Measurements from ENCODE around the gene CHD9.
"Not testable (repeated sequence)": the region's sequence is repeated elsewhere in the genome, so short reads cannot be mapped to it uniquely, and the experiment has no call there.

Gene CHD9

DNA sequence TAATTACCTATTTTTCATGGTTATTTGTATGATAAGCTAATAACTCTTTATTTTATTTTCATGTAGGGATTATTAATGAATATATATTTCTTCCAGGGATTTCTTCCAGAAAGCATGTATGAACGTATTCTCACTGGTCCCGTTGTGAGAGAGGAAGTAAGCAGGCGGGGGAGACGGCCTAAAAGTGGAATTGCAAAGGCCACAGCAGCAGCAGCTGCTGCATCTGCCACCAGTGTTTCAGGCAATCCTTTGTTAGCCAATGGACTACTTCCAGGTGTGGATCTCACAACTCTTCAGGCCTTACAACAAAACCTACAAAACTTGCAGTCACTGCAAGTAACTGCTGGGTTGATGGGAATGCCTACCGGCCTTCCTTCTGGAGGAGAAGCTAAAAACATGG is 269.1 kb downstream of the CHD9 start:
- H3K36me3 ChIP-seq (ENCODE audit: insufficient read depth, low read length) = peaks cover 47% of the 10 kb centered on the region
- H3K4me1 ChIP-seq (ENCODE audit: insufficient read depth, low read length, severe bottlenecking) = no peaks in the 10 kb centered on the region
- no peaks in the 10 kb centered on the region for H3K9me2 ChIP-seq (ENCODE audit: low read depth, low read length)

DNA sequence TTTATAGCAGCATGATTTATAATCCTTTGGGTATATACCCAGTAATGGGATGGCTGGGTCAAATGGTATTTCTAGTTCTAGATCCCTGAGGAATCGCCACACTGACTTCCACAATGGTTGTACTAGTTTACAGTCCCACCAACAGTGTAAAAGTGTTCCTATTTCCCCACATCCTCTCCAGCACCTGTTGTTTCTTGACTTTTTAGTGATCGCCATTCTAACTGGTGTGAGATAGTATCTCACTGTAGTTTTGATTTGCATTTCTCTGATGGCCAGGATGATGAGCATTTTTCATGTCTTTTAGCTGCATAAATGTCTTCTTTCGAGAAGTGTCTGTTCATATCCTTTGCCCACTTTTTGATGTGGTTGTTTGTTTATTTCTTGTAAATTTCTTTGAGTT is 276.2 kb downstream of the CHD9 start:
- not testable (repeated sequence) for H3K4me2 ChIP-seq (ENCODE audit: low read length); H2AFZ ChIP-seq (ENCODE audit: low read length); H3F3A ChIP-seq (ENCODE audit: insufficient read depth, low read length); H3K4me3 ChIP-seq (ENCODE audit: low read depth, low read length, poor library complexity, severe bottlenecking); H3K9me2 ChIP-seq (ENCODE audit: low read depth, low read length); H3K27me3 ChIP-seq (ENCODE audit: insufficient read depth, low read length); H4K20me1 ChIP-seq (ENCODE audit: insufficient read depth, low read length); H3K4me1 ChIP-seq (ENCODE audit: insufficient read depth, low read length, severe bottlenecking); H3K9ac ChIP-seq (ENCODE audit: low read length); H3K27ac ChIP-seq (ENCODE audit: low read depth, low read length, poor library complexity, severe bottlenecking); H3K36me3 ChIP-seq (ENCODE audit: insufficient read depth, low read length); H3K79me2 ChIP-seq (ENCODE audit: insufficient read depth, low read length); H3K9me3 ChIP-seq (ENCODE audit: low read length)

More for the DNA sequence above, 269.1 kb downstream of the CHD9 start:
- H3F3A ChIP-seq (ENCODE audit: insufficient read depth, low read length) = no peaks in the 10 kb centered on the region
- H3K27ac ChIP-seq (ENCODE audit: low read depth, low read length, poor library complexity, severe bottlenecking) = no peak overlapping the region
- no peaks in the 10 kb centered on the region for H3K79me2 ChIP-seq (ENCODE audit: insufficient read depth, low read length)
- no peaks in the 10 kb centered on the region for H3K9me3 ChIP-seq (ENCODE audit: low read length)
- no peak overlapping the region for H3K9ac ChIP-seq (ENCODE audit: low read length)
- no peak overlapping the region for H3K4me2 ChIP-seq (ENCODE audit: low read length)
- no peak overlapping the region for H2AFZ ChIP-seq (ENCODE audit: low read length)
- no peak for TF ChIP-seq EZH2 (IDR thresholded peaks at IDR 0.05; ENCODE audit: borderline replicate concordance, low read length)
- TF ChIP-seq, protein P1, sequence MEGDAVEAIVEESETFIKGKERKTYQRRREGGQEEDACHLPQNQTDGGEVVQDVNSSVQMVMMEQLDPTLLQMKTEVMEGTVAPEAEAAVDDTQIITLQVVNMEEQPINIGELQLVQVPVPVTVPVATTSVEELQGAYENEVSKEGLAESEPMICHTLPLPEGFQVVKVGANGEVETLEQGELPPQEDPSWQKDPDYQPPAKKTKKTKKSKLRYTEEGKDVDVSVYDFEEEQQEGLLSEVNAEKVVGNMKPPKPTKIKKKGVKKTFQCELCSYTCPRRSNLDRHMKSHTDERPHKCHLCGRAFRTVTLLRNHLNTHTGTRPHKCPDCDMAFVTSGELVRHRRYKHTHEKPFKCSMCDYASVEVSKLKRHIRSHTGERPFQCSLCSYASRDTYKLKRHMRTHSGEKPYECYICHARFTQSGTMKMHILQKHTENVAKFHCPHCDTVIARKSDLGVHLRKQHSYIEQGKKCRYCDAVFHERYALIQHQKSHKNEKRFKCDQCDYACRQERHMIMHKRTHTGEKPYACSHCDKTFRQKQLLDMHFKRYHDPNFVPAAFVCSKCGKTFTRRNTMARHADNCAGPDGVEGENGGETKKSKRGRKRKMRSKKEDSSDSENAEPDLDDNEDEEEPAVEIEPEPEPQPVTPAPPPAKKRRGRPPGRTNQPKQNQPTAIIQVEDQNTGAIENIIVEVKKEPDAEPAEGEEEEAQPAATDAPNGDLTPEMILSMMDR (IDR thresholded peaks at IDR 0.05; ENCODE audit: low read length) = no peak
- H3K27me3 ChIP-seq (ENCODE audit: insufficient read depth, low read length) = no peaks in the 10 kb centered on the region
- H3K4me3 ChIP-seq (ENCODE audit: low read depth, low read length, poor library complexity, severe bottlenecking) = no peak overlapping the region
- no peaks in the 10 kb centered on the region for H4K20me1 ChIP-seq (ENCODE audit: insufficient read depth, low read length)

DNA sequence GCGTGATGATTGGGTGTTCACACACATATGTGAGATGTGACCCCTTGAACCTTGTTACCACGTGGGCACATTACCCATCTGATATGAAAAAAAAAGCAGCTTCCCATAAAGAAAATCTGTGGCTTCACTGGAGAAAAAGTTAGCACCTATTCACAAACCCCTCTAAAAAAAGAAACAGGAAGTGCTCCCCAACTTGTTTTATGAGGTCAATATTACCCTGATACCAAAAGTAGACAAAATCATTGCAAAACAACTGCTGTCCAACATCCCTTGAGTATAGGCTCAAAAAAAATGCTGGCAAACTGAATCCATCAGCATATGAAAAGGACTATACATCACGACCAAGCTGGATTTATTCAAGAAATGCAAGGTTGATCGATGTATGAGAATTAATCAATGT is 279.8 kb downstream of the CHD9 start:
- Histone ChIP-seq H3K4me2 (ENCODE audit: low read length) (no peak overlapping the region), H3K79me2 (ENCODE audit: insufficient read depth, low read length) (no peaks in the 10 kb centered on the region), H3K4me3 (ENCODE audit: low read depth, low read length, poor library complexity, severe bottlenecking) (no peak overlapping the region), H4K20me1 (ENCODE audit: insufficient read depth, low read length) (no peaks in the 10 kb centered on the region), H3K9me2 (ENCODE audit: low read depth, low read length) (no peaks in the 10 kb centered on the region), H3K27me3 (ENCODE audit: insufficient read depth, low read length) (no peaks in the 10 kb centered on the region), H3F3A (ENCODE audit: insufficient read depth, low read length) (no peaks in the 10 kb centered on the region), H3K4me1 (ENCODE audit: insufficient read depth, low read length, severe bottlenecking) (no peaks in the 10 kb centered on the region), H3K9me3 (ENCODE audit: low read length) (no peaks in the 10 kb centered on the region), H3K9ac (ENCODE audit: low read length) (no peak overlapping the region), H2AFZ (ENCODE audit: low read length) (no peak overlapping the region), H3K27ac (ENCODE audit: low read depth, low read length, poor library complexity, severe bottlenecking) (no peak overlapping the region), H3K36me3 (ENCODE audit: insufficient read depth, low read length) (no peaks in the 10 kb centered on the region)
- TF ChIP-seq, protein P1 (IDR thresholded peaks at IDR 0.05; ENCODE audit: low read length) = no peak
- TF ChIP-seq EZH2 (IDR thresholded peaks at IDR 0.05; ENCODE audit: borderline replicate concordance, low read length) = no peak

DNA sequence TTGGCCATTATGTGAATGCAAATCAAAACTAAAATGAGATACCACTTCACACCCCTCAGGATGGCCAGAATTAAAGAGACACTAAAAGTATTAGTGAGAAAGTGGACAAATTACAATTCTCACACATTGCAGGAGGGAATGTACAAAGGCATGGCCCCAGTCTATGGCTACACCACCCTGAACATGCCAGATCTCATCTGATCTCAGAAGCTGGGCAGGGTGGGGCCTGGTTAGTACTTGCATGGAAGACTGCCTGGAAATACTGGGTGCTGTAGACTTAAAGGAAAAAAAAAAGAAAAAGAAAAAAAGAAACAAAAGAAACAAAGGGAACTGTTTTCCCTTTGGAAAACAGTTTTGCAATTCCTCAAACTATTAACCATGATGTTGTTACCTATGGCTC is 282.5 kb downstream of the CHD9 start:
- Histone ChIP-seq H3K9ac (ENCODE audit: low read length) (no peak overlapping the region), H2AFZ (ENCODE audit: low read length) (no peak overlapping the region), H3K4me1 (ENCODE audit: insufficient read depth, low read length, severe bottlenecking) (no peaks in the 10 kb centered on the region), H3K9me3 (ENCODE audit: low read length) (no peaks in the 10 kb centered on the region), H3K36me3 (ENCODE audit: insufficient read depth, low read length) (no peaks in the 10 kb centered on the region), H3K9me2 (ENCODE audit: low read depth, low read length) (no peaks in the 10 kb centered on the region), H3K4me3 (ENCODE audit: low read depth, low read length, poor library complexity, severe bottlenecking) (no peak overlapping the region), H3K27ac (ENCODE audit: low read depth, low read length, poor library complexity, severe bottlenecking) (no peak overlapping the region), H3F3A (ENCODE audit: insufficient read depth, low read length) (no peaks in the 10 kb centered on the region), H4K20me1 (ENCODE audit: insufficient read depth, low read length) (no peaks in the 10 kb centered on the region), H3K79me2 (ENCODE audit: insufficient read depth, low read length) (no peaks in the 10 kb centered on the region), H3K4me2 (ENCODE audit: low read length) (no peak overlapping the region), H3K27me3 (ENCODE audit: insufficient read depth, low read length) (no peaks in the 10 kb centered on the region)
- TF ChIP-seq, protein P1 (IDR thresholded peaks at IDR 0.05; ENCODE audit: low read length) = no peak

All from OCI-LY1 (cell line).